CD14-positive monocyte (primary cell): ENCODE measurements around the gene RREB1. TPM values are rescaled to one million over a fixed set of nuclear protein-coding genes. Genes with fewer than 3 reads are reported as not detected.

Experiments used
- DNase-seq, 3 donors: peaks; one replicate each; pipeline ENCODE4 v3.0.0-alpha.2; 2011 to 2022
- H2AFZ ChIP-seq: 2 replicates; pipeline ENCODE4 v1.6.0; 2012; ENCODE audit warnings: mild to moderate bottlenecking, low read depth, low read length, inconsistent platforms; ENCODE audit not compliant: insufficient read depth, poor library complexity, severe bottlenecking
- H3K27ac ChIP-seq, 2 donors: 1 replicate in 1 of 2; 2 replicates in 1 of 2; pipeline ENCODE4 v1.5.1; 2012 to 2013; ENCODE audit warnings: low read length in 2 of 2, control low read depth in 1 of 2, inconsistent platforms in 1 of 2, low read depth in 1 of 2, mild to moderate bottlenecking in 1 of 2
- H3K27me3 ChIP-seq, 2 donors: one replicate each; pipeline versions ENCODE4 v1.6.0 to v1.6.1; 2011 to 2013; ENCODE audit warnings: low read length in 2 of 2; ENCODE audit not compliant: control insufficient read depth in 2 of 2, insufficient read depth in 2 of 2
- H3K36me3 ChIP-seq, 2 donors: replicated peaks in 1 of 2; 1 replicate in 1 of 2; 2 replicates in 1 of 2; pipeline versions ENCODE4 v1.5.1 to v1.6.1; 2012 to 2013; ENCODE audit warnings: low read length in 2 of 2, control low read depth in 1 of 2, inconsistent platforms in 1 of 2, mild to moderate bottlenecking in 1 of 2; ENCODE audit not compliant: insufficient read depth in 2 of 2, control insufficient read depth in 1 of 2
- H3K4me1 ChIP-seq, 2 donors: 1 replicate in 1 of 2; 2 replicates in 1 of 2; pipeline versions ENCODE4 v1.5.1 to v1.6.1; 2012 to 2013; ENCODE audit warnings: low read length in 2 of 2, control low read depth in 1 of 2, inconsistent platforms in 1 of 2, mild to moderate bottlenecking in 1 of 2, moderate library complexity in 1 of 2; ENCODE audit not compliant: insufficient read depth in 2 of 2, control insufficient read depth in 1 of 2
- H3K4me2 ChIP-seq: replicated peaks from 2 replicates; pipeline ENCODE3; 2012; ENCODE audit warnings: low read length, moderate library complexity, mild to moderate bottlenecking; ENCODE audit not compliant: poor library complexity, severe bottlenecking; ENCODE audit errors: extremely low read depth
- H3K4me3 ChIP-seq, 3 experiments: fragments of 200-600 bp in 1 of 3; sonication (generic) in 1 of 3; replicated peaks in 1 of 3; 1 replicate in 2 of 3; 2 replicates in 1 of 3; pipeline ENCODE4 v1.5.1; 2011 to 2013; ENCODE audit warnings: low read length in 3 of 3, mild to moderate bottlenecking in 3 of 3, control low read depth in 2 of 3, low read depth in 2 of 3, inconsistent platforms in 1 of 3, moderate library complexity in 1 of 3
- H3K79me2 ChIP-seq: 2 replicates; pipeline ENCODE4 v1.6.0; 2012; ENCODE audit warnings: mild to moderate bottlenecking, control low read depth, inconsistent platforms, low read length, moderate library complexity; ENCODE audit not compliant: insufficient read depth
- H3K9ac ChIP-seq: 2 replicates; pipeline ENCODE4 v1.6.0; 2017; ENCODE audit warnings: low read length, mild to moderate bottlenecking; ENCODE audit not compliant: insufficient read depth, poor library complexity, severe bottlenecking
- H3K9me3 ChIP-seq, 2 donors: replicated peaks in 1 of 2; 1 replicate in 1 of 2; 2 replicates in 1 of 2; pipeline versions ENCODE4 v1.5.1 to v1.6.1; 2012 to 2013; ENCODE audit warnings: low read length in 2 of 2, control low read depth in 1 of 2; ENCODE audit not compliant: control insufficient read depth in 1 of 2, insufficient read depth in 1 of 2
- H4K20me1 ChIP-seq: 2 replicates; pipeline ENCODE4 v1.6.0; 2012; ENCODE audit warnings: mild to moderate bottlenecking, low read length, control low read depth, moderate library complexity; ENCODE audit not compliant: insufficient read depth
- H3K27ac Mint-ChIP-seq, 7 donors: one replicate each; pipeline ENCODE4 v1.8.0; 2020; ENCODE audit warnings: mild to moderate bottlenecking in 7 of 7, mixed read lengths in 7 of 7, moderate library complexity in 6 of 7, inconsistent platforms in 2 of 7
- H3K27me3 Mint-ChIP-seq, 3 donors: one replicate each; pipeline ENCODE4 v1.8.0; 2021 to 2022; ENCODE audit warnings: low read depth in 3 of 3, mild to moderate bottlenecking in 3 of 3, mixed read lengths in 3 of 3, moderate library complexity in 3 of 3, inconsistent platforms in 1 of 3
- H3K36me3 Mint-ChIP-seq, 2 donors: one replicate each; pipeline ENCODE4 v1.8.0; 2020; ENCODE audit warnings: mixed read lengths in 2 of 2, inconsistent platforms in 1 of 2, mild to moderate bottlenecking in 1 of 2
- H3K4me1 Mint-ChIP-seq: one replicate; pipeline ENCODE4 v1.8.0; 2020; ENCODE audit warnings: mild to moderate bottlenecking, mixed read lengths
- H3K4me3 Mint-ChIP-seq, 2 donors: one replicate each; pipeline ENCODE4 v1.8.0; 2020; ENCODE audit warnings: mild to moderate bottlenecking in 2 of 2, mixed read lengths in 2 of 2, moderate library complexity in 1 of 2
- H3K9me3 Mint-ChIP-seq, 7 donors: one replicate each; pipeline ENCODE4 v1.8.0; 2020 to 2022; ENCODE audit warnings: mixed read lengths in 7 of 7, mild to moderate bottlenecking in 6 of 7, moderate library complexity in 6 of 7, inconsistent platforms in 2 of 7
- WGBS: methylation state at CpG from one replicate; pipeline ENCODE4 v1.1.5; 2013; ENCODE audit warnings: missing lambda C conversion rate; ENCODE audit not compliant: insufficient coverage; 5-methylcytosine and 5-hydroxymethylcytosine counted together
- intact Hi-C, 2 donors: fragments of 100-400 bp; cut with micrococcal nuclease; formaldehyde crosslinking; loops; one replicate each; pipeline versions ENCODE4 v1.15.0 to v1.15.1; 2023
- polyA minus RNA-seq: library from RNA; depleted of rRNA, polyadenylated mRNA; stranded (reverse); fragments of >200 nt; gene quantifications from 2 replicates; pipeline ENCODE4 v1.2.3, GENCODE V29; 2012
- polyA plus RNA-seq, 3 donors: library from polyadenylated mRNA; depleted of rRNA in 1 of 3; unstranded in 2 of 3; stranded (reverse) in 1 of 3; fragments of 300-500 nt in 2 of 3; fragments of >200 nt in 1 of 3; fragmentation: Illumina TruSeq in 2 of 3; gene quantifications; 1 replicate in 2 of 3; 2 replicates in 1 of 3; pipeline ENCODE4 v1.2.3, GENCODE V29; 2012 to 2021
- total RNA-seq, 12 experiments: library from RNA in 1 of 12; stranded (reverse) in 1 of 12; fragments of 120-200 nt in 1 of 12; gene quantifications; one replicate each; pipeline ENCODE4 v1.2.4 and lab custom pipeline; 2013 to 2026; ENCODE audit warnings: mixed read lengths in 6 of 12, inconsistent platforms in 1 of 12
- TF ChIP-seq, protein P1 (sequence below): fragments of 200-600 bp; IDR thresholded peaks from one replicate; pipeline ENCODE4 v1.8.0; 2022; ENCODE audit warnings: antibody characterized with exemption, mild to moderate bottlenecking

RREB1 gene, protein sequence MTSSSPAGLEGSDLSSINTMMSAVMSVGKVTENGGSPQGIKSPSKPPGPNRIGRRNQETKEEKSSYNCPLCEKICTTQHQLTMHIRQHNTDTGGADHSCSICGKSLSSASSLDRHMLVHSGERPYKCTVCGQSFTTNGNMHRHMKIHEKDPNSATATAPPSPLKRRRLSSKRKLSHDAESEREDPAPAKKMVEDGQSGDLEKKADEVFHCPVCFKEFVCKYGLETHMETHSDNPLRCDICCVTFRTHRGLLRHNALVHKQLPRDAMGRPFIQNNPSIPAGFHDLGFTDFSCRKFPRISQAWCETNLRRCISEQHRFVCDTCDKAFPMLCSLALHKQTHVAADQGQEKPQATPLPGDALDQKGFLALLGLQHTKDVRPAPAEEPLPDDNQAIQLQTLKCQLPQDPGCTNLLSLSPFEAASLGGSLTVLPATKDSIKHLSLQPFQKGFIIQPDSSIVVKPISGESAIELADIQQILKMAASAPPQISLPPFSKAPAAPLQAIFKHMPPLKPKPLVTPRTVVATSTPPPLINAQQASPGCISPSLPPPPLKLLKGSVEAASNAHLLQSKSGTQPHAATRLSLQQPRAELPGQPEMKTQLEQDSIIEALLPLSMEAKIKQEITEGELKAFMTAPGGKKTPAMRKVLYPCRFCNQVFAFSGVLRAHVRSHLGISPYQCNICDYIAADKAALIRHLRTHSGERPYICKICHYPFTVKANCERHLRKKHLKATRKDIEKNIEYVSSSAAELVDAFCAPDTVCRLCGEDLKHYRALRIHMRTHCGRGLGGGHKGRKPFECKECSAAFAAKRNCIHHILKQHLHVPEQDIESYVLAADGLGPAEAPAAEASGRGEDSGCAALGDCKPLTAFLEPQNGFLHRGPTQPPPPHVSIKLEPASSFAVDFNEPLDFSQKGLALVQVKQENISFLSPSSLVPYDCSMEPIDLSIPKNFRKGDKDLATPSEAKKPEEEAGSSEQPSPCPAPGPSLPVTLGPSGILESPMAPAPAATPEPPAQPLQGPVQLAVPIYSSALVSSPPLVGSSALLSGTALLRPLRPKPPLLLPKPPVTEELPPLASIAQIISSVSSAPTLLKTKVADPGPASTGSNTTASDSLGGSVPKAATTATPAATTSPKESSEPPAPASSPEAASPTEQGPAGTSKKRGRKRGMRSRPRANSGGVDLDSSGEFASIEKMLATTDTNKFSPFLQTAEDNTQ (N-terminal part only)
- 27.6 TPM for total RNA-seq (2013)
- polyA plus RNA-seq (10 to 100 TPM in 1 of 3 donors, 1 to 10 TPM in 2; 2.1 to 15.3 (median 5.6) TPM), polyA minus RNA-seq (40.7 and 51.2 TPM in 2 replicates), total RNA-seq (lab: John Stamatoyannopoulos, UW) (27.9 to 190 (median 95.3) reads per million in 11 experiments)

DNA sequence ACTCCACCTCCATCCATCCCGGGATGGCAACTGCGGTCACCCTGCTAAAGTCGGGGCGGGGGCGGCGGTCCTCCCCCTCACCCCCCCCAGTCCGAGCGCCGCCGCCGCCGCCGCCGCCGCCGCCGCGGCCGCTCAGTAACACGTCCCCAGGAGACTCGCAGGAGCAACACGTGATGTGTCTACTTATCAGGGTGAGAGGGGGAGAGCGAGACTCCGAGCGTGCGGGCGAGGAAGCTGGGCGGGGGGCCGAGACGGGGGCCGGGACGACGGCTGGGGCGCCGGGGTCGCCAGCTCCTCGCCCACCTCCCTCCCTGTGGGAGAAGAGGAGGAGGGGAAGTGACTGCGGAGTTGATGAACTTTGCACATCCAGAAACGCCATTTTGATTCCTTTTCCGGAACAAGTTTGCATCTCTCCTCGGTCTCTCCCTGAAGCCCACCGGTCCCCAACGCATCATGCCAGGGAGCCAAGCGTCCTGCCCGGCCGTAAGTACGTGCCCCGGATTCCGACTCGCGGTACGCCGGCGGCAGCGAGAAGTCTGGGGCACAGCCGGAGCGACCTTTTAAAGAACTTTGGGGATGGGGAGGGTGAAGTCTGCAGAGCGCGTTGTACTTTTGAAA is at the start of gene RREB1:
RREB1 (plus strand) TSS at position 384 of the 618 bp plus-strand sequence. CDS start 73,951 bp downstream, outside the sequence.
- Histone ChIP-seq H3K4me2 (peak within 1 kb of the TSS; percentile 80), H3K27me3 (no peaks in the 10 kb centered on the region), H2AFZ (peak within 1 kb of the TSS; percentile 99), H3K27ac (peak within 1 kb of the TSS; percentile 91 to 98), H3K9me3 (no peaks in the 10 kb centered on the region), H3K4me1 (peaks cover 35 to 49% of the 10 kb centered on the region in 2 donors), H3K36me3 (no peaks in the 10 kb centered on the region), H3K79me2 (peaks cover 57% of the 10 kb centered on the region), H3K4me3 (peak within 1 kb of the TSS; percentile 85 to 98 (median 93)), H4K20me1 (peaks cover 29% of the 10 kb centered on the region), H3K9ac (peak within 1 kb of the TSS; percentile 90)
- H3K36me3 Mint-ChIP-seq: peaks cover 0 to 4% of the 10 kb centered on the region in 2 donors
- no peaks in the 10 kb centered on the region for H3K9me3 Mint-ChIP-seq
- TF ChIP-seq, protein P1, sequence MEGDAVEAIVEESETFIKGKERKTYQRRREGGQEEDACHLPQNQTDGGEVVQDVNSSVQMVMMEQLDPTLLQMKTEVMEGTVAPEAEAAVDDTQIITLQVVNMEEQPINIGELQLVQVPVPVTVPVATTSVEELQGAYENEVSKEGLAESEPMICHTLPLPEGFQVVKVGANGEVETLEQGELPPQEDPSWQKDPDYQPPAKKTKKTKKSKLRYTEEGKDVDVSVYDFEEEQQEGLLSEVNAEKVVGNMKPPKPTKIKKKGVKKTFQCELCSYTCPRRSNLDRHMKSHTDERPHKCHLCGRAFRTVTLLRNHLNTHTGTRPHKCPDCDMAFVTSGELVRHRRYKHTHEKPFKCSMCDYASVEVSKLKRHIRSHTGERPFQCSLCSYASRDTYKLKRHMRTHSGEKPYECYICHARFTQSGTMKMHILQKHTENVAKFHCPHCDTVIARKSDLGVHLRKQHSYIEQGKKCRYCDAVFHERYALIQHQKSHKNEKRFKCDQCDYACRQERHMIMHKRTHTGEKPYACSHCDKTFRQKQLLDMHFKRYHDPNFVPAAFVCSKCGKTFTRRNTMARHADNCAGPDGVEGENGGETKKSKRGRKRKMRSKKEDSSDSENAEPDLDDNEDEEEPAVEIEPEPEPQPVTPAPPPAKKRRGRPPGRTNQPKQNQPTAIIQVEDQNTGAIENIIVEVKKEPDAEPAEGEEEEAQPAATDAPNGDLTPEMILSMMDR: no peak
- H3K4me1 Mint-ChIP-seq: peaks cover 39% of the 10 kb centered on the region
- intact Hi-C loops: loop anchor here (5.0 to 10.0 kb wide), 5 partner anchors 35 to 95 kb away; no protein-coding TSS in a partner anchor
- H3K4me3 Mint-ChIP-seq: peak within 1 kb of the TSS; percentile 95 to 97
- WGBS: 0% methylated on average over 14 of the region's 59 CpGs
- H3K27ac Mint-ChIP-seq: peak within 1 kb of the TSS; percentile 92 to 98 (median 93)
- H3K27me3 Mint-ChIP-seq: no peaks in the 10 kb centered on the region
- peak in 2 of 3 donors; percentile 56 to 67 for DNase-seq
